CD4-positive, alpha-beta T cell treated with Interleukin-6 for 4 hours (primary cell): ENCODE measurements around the gene FOXL2NB.

ENCODE experiments used
- DNase-seq: peaks from one replicate; pipeline ENCODE4 v3.0.0-alpha.2; 2020; ENCODE audit warnings: mixed read lengths

The FOXL2NB gene

GRCh38 chr3:138945709-138946662 is 1.0 kb upstream of the FOXL2NB start:
- DNase-seq: peak; percentile 19

- no peak for DNase-seq
These were observed 591 bp downstream of the FOXL2NB start for GRCh38 chr3:138947495-138948121.

- DNase-seq: no peak
These were observed 1.5 kb downstream of the FOXL2NB start for GRCh38 chr3:138948371-138949001.

GRCh38 chr3:138949002-138949418 is 2.0 kb downstream of the FOXL2NB start:
- no peak for DNase-seq

GRCh38 chr3:138949445-138950005 is 2.5 kb downstream of the FOXL2NB start:
- DNase-seq: no peak

- DNase-seq: no peak
These were observed 3.1 kb downstream of the FOXL2NB start for GRCh38 chr3:138950006-138950644.

GRCh38 chr3:138950701-138951100 is 3.7 kb downstream of the FOXL2NB start:
- no peak for DNase-seq

- no peak for DNase-seq
These were observed 13.4 kb downstream of the FOXL2NB start for GRCh38 chr3:138960417-138960852.

- DNase-seq: no peak
These were observed 16.0 kb downstream of the FOXL2NB start for GRCh38 chr3:138962854-138963560.

- no peak for DNase-seq
These were observed 17.2 kb downstream of the FOXL2NB start for GRCh38 chr3:138964264-138964663.

GRCh38 chr3:138964923-138965322 is 17.9 kb downstream of the FOXL2NB start:
- DNase-seq: no peak

- no peak for DNase-seq
These were observed 24.8 kb downstream of the FOXL2NB start for GRCh38 chr3:138971766-138972320.

- no peak for DNase-seq
These were observed 25.9 kb downstream of the FOXL2NB start for GRCh38 chr3:138972941-138973340.

GRCh38 chr3:138974462-138974861 is 27.4 kb downstream of the FOXL2NB start:
- no peak for DNase-seq

GRCh38 chr3:138975351-138975750 is 28.3 kb downstream of the FOXL2NB start:
- DNase-seq: no peak

GRCh38 chr3:138976047-138976446 is 29.0 kb downstream of the FOXL2NB start:
- DNase-seq: no peak

GRCh38 chr3:138984816-138985215 is 37.8 kb downstream of the FOXL2NB start:
- no peak for DNase-seq

GRCh38 chr3:138985932-138986331 is 38.9 kb downstream of the FOXL2NB start:
- DNase-seq: no peak

- no peak for DNase-seq
These were observed 40.2 kb downstream of the FOXL2NB start for GRCh38 chr3:138987181-138987580.

GRCh38 chr3:138995706-138996105 is 48.7 kb downstream of the FOXL2NB start:
- no peak for DNase-seq
